Lower leg skin (tissue), 4 donors: ENCODE results near the gene CIB1. TPM values are rescaled to one million over a fixed set of nuclear protein-coding genes. Genes with fewer than 3 reads are reported as not detected.

Experiments
- DNase-seq, 2 donors: peaks; one replicate each; pipeline ENCODE4 v3.0.0-alpha.2; 2019; ENCODE audit warnings: low spot score in 2 of 2
- H3K4me3 ChIP-seq: fragments of 200-600 bp; sonication (generic); 2 replicates; pipeline ENCODE4 v1.5.1; 2017; ENCODE audit warnings: mild to moderate bottlenecking, low read depth; ENCODE audit not compliant: poor library complexity, severe bottlenecking
- POLR2A ChIP-seq, 2 donors: fragments of 450-650 bp; IDR thresholded peaks; one replicate each; pipeline ENCODE4 v1.6.1; 2016 to 2017; ENCODE audit warnings: antibody characterized with exemption in 2 of 2, mild to moderate bottlenecking in 1 of 2, moderate library complexity in 1 of 2
- WGBS, 2 donors: methylation state at CpG; one replicate each; pipeline ENCODE4 v1.1.5; 2018; 5-methylcytosine and 5-hydroxymethylcytosine counted together
- intact Hi-C: fragments of 100-400 bp; cut with DNase I; formaldehyde crosslinking; loops from one replicate; pipeline ENCODE4 v1.15.0; 2023; ENCODE audit warnings: low total_unique reads
- total RNA-seq, 4 donors: library from RNA; depleted of rRNA; stranded (reverse); fragments of >200 nt; gene quantifications; one replicate each; pipeline ENCODE4 v1.1.0, GENCODE V29; 2016
- TF ChIP-seq, protein P1 (sequence below), 3 donors: fragments of 450-650 bp; IDR thresholded peaks; one replicate each; pipeline ENCODE4 v1.5.1; 2016; ENCODE audit warnings: antibody characterized with exemption in 3 of 3, mild to moderate bottlenecking in 3 of 3, moderate library complexity in 2 of 3

Gene CIB1
- total RNA-seq, 4 donors from 2014 or later: 10.0 to 32.2 (median 22.9) TPM

DNA sequence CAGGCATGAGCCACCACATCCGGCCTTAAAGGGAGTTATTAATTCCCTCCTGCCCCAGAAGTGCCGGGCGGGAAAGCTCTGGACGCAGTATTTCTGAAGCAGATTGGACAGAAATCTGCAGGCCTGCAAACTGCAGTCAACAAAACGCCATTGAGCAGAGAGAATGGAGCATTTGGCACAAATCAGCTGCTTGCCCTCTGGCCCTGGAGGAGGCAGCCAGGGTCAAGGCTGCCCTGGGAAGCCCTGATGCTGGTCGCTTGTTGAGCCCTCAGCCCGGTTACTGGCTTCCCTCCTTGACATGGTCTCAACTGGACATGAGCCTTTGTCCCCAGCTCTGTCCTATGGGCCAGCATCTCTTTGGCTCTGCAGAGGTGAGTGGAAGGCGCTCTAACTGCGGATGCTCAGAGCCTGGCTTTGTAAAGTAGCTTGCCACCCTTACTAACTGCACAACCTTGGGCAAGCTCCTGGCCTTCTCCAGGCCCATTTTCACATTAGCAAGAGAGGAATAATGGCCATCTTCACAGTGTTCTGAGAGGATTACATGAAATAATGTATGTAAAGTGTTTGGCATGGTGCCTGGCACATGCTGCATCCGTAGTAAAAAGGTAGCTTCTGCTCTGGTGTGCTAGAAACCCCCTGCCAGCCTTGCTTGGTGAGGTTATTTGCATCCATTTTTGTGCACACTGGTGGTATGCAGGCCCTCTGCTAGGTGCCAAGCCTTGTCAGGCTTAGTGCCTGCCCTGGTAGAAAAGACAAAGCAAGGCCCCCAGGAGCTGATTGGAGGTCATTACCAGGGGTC is 28.5 kb downstream of the CIB1 start:
- no peak overlapping the region for H3K4me3 ChIP-seq
- DNase-seq: no peak
- no peak for TF ChIP-seq POLR2A (IDR thresholded peaks at IDR 0.05)
- TF ChIP-seq, protein P1, sequence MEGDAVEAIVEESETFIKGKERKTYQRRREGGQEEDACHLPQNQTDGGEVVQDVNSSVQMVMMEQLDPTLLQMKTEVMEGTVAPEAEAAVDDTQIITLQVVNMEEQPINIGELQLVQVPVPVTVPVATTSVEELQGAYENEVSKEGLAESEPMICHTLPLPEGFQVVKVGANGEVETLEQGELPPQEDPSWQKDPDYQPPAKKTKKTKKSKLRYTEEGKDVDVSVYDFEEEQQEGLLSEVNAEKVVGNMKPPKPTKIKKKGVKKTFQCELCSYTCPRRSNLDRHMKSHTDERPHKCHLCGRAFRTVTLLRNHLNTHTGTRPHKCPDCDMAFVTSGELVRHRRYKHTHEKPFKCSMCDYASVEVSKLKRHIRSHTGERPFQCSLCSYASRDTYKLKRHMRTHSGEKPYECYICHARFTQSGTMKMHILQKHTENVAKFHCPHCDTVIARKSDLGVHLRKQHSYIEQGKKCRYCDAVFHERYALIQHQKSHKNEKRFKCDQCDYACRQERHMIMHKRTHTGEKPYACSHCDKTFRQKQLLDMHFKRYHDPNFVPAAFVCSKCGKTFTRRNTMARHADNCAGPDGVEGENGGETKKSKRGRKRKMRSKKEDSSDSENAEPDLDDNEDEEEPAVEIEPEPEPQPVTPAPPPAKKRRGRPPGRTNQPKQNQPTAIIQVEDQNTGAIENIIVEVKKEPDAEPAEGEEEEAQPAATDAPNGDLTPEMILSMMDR (IDR thresholded peaks at IDR 0.05): no peak
- intact Hi-C loops: no loop called here
- WGBS, 2 donors: 80 to 82% methylated on average over 9 to 10 of the region's 10 CpGs

DNA sequence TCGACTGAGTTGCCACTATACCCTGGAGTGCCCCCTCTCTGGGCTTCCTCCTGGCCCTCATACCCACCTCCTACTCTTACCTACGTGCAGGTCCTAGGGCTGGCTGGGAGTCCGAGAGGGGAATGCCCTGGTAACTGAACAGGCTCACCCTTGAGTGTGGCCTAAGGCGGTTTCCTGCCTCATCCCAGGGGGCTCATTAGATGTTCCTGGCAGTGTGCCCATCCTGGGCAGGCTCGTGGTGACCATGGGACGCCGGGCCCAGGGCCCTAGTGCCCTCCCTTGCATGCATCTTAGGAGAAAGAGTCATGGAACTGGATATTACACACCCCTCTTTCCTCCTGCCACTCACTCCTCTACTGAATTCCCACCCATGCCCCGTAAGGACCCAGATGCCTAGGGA is 29.8 kb downstream of the CIB1 start:
- 63 to 70% methylated on average over 7 of the region's 8 CpGs for WGBS, 2 donors
- TF ChIP-seq, protein P1 (IDR thresholded peaks at IDR 0.05): no peak
- no peak for TF ChIP-seq POLR2A (IDR thresholded peaks at IDR 0.05)
- intact Hi-C loops: no loop called here
- H3K4me3 ChIP-seq: no peak overlapping the region
- no peak for DNase-seq

DNA sequence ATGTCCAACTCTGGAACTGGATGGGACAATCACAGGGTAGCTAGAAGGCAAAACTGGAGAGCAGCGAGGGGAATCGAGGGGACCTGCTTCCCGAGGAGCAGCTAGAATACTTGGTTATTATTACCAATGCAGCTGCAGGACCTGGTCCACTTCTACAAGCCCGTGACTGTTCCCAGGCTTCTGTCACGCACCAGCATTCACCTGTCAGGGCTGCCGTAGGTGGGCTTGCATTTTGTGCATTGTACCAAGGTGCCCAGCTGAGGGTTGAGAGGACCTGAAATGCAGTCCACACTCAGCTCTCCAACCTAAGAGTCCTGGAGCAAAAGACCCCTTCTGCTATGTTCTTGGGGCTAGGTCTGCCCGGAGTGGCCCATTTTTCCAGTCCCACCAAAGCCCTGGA is 30.3 kb downstream of the CIB1 start:
- DNase-seq: no peak
- TF ChIP-seq POLR2A (IDR thresholded peaks at IDR 0.05): no peak
- TF ChIP-seq, protein P1 (IDR thresholded peaks at IDR 0.05): no peak
- 89% methylated on average over 7 of the region's 7 CpGs for WGBS, 2 donors
- intact Hi-C loops: no loop called here
- no peak overlapping the region for H3K4me3 ChIP-seq

DNA sequence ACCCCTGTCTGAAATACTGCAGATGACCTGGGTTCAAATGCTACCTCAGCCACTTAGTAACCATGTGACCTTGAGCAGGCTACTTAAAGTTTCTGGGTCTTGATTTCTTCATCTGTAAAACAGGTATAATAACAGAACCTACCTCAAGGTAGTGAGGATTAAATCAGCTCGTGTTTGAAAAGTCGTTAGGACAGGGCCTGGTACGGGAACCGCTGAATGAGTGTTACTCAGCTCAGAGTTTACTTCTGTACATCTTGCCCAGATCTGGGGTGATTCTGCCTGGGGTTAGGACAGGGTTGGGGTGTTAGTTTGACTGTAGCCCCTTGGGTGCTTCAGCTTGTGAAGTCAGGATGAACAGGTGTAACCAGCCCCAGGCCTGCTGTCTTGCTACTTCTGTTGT is 30.8 kb downstream of the CIB1 start:
- no peak overlapping the region for H3K4me3 ChIP-seq
- WGBS, 2 donors: 67 to 73% methylated on average over 4 of the region's 4 CpGs
- intact Hi-C loops: no loop called here
- TF ChIP-seq, protein P1 (IDR thresholded peaks at IDR 0.05): no peak
- no peak for TF ChIP-seq POLR2A (IDR thresholded peaks at IDR 0.05)
- DNase-seq: no peak

DNA sequence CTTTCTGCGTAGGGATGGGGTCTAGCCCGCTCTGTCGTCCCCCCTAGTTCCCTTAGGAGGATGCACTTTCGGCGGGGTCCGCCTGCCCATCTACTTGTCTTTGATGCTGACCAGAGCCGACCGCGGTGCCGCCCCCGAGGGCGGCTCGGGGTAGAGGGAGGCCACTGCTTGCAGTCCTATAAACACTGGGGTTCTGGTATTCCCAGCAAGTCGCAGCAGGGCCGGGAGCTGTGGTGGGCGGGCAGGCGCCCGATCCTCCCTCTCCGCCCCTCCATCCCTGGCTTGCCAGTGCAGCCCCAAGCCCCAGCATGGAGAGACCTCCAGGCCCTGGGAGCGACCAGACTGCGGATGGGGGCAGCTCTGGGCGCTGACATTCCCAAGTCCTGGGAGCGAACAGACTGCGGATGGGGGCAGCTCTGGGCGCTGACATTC is 31.8 kb downstream of the CIB1 start:
- H3K4me3 ChIP-seq: peak overlapping the region; percentile 60
- no peak for DNase-seq
- 6 to 8% methylated on average over 24 to 25 of the region's 25 CpGs for whole genome bisulfite sequencing, 2 donors
- no peak for TF ChIP-seq POLR2A (IDR thresholded peaks at IDR 0.05)
- TF ChIP-seq, protein P1 (IDR thresholded peaks at IDR 0.05): no peak
- intact Hi-C loops: no loop called here
